Hepatocyte (in vitro differentiated cells): ENCODE data around the gene CHD6. TPM values are rescaled to one million over a fixed set of nuclear protein-coding genes. Genes with fewer than 3 reads are reported as not detected.

Experiments
- DNase-seq: peaks from one replicate; pipeline ENCODE4 v3.0.0-alpha.2; 2016; ENCODE audit warnings: low spot score
- H2AFZ ChIP-seq: fragments of 200-600 bp; sonication (generic); 2 replicates; pipeline ENCODE4 v1.6.0; 2016; ENCODE audit warnings: antibody characterized with exemption, mild to moderate bottlenecking
- H3K27ac ChIP-seq: fragments of 200-600 bp; sonication (generic); 2 replicates; pipeline ENCODE4 v1.5.1; 2016; ENCODE audit warnings: mild to moderate bottlenecking
- H3K27me3 ChIP-seq: fragments of 200-600 bp; sonication (generic); 2 replicates; pipeline ENCODE4 v1.6.1; 2016
- H3K36me3 ChIP-seq: fragments of 200-600 bp; sonication (generic); replicated peaks from 2 replicates; pipeline ENCODE4 v1.5.1; 2016; ENCODE audit warnings: low read depth; ENCODE audit not compliant: insufficient read depth
- H3K4me1 ChIP-seq: fragments of 200-600 bp; sonication (generic); 2 replicates; pipeline ENCODE4 v1.5.1; 2016; ENCODE audit warnings: mild to moderate bottlenecking, moderate library complexity; ENCODE audit not compliant: insufficient read depth
- H3K4me2 ChIP-seq: fragments of 200-600 bp; sonication (generic); 2 replicates; pipeline ENCODE4 v1.6.0; 2016
- H3K4me3 ChIP-seq: fragments of 200-600 bp; sonication (generic); 2 replicates; pipeline ENCODE4 v1.5.1; 2016; ENCODE audit warnings: mild to moderate bottlenecking
- H3K79me2 ChIP-seq: fragments of 200-600 bp; sonication (generic); 2 replicates; pipeline ENCODE4 v1.6.0; 2017; ENCODE audit warnings: mild to moderate bottlenecking
- H3K9me2 ChIP-seq: fragments of 200-600 bp; sonication (generic); replicated peaks from 2 replicates; pipeline ENCODE4 v1.6.0; 2017; ENCODE audit warnings: mild to moderate bottlenecking; ENCODE audit not compliant: insufficient read depth
- H3K9me3 ChIP-seq: fragments of 200-600 bp; sonication (generic); 2 replicates; pipeline ENCODE4 v1.5.1; 2016; ENCODE audit warnings: low read depth, mild to moderate bottlenecking
- H4K20me1 ChIP-seq: fragments of 200-600 bp; sonication (generic); 2 replicates; pipeline ENCODE4 v1.6.0; 2016; ENCODE audit warnings: mild to moderate bottlenecking; ENCODE audit not compliant: insufficient read depth, poor library complexity, severe bottlenecking
- EZH2 ChIP-seq: fragments of 200-600 bp; sonication (generic); IDR thresholded peaks from 2 replicates; pipeline ENCODE4 v1.6.1; 2016; ENCODE audit warnings: antibody characterized with exemption, mild to moderate bottlenecking, borderline replicate concordance
- EZH2phosphoT487 ChIP-seq: fragments of 200-600 bp; sonication (generic); IDR thresholded peaks from one replicate; pipeline ENCODE4 v1.6.1; 2018; ENCODE audit warnings: antibody characterized with exemption, mild to moderate bottlenecking, low read depth, moderate library complexity; ENCODE audit not compliant: unreplicated experiment, severe bottlenecking
- WGBS: methylation state at CpG from one replicate; pipeline ENCODE4 v1.1.6; 2016; ENCODE audit warnings: low lambda C conversion rate; ENCODE audit errors: missing lambda C conversion rate; 5-methylcytosine and 5-hydroxymethylcytosine counted together
- polyA plus RNA-seq: library from polyadenylated mRNA; unstranded; fragments of >200 nt; fragmentation: Nextera tagmentation; extraction: Ambion mirVana; gene quantifications from 2 replicates; pipeline ENCODE4 v1.2.1, GENCODE V29; 2016
- total RNA-seq: library from RNA; depleted of rRNA; stranded (reverse); fragments of >200 nt; gene quantifications from 2 replicates; pipeline ENCODE4 v1.2.3, GENCODE V29; 2014
- TF ChIP-seq, protein P1 (sequence below): fragments of 200-600 bp; sonication (generic); IDR thresholded peaks from 2 replicates; pipeline ENCODE4 v1.5.1; 2016; ENCODE audit warnings: antibody characterized with exemption, mild to moderate bottlenecking; ENCODE audit not compliant: poor library complexity

CHD6 gene
- total and polyA plus RNA-seq, 2 experiments from 2014 or later, result 31.0 to 56.0 TPM

GRCh38 chr20:41428285-41428684 is 189.9 kb downstream of the CHD6 start:
- Histone ChIP-seq H3K27me3 (no peaks in the 10 kb centered on the region), H3K4me1 (peaks cover 22% of the 10 kb centered on the region), H2AFZ (no peak overlapping the region), H3K4me3 (no peak overlapping the region), H3K36me3 (peaks cover 6% of the 10 kb centered on the region), H3K79me2 (no peaks in the 10 kb centered on the region), H3K9me2 (no peaks in the 10 kb centered on the region), H3K4me2 (no peak overlapping the region), H4K20me1 (no peaks in the 10 kb centered on the region), H3K27ac (peak overlapping the region; percentile 68), H3K9me3 (no peaks in the 10 kb centered on the region)
- TF ChIP-seq EZH2phosphoT487 (no peak), EZH2 (no peak)
- TF ChIP-seq, protein P1, sequence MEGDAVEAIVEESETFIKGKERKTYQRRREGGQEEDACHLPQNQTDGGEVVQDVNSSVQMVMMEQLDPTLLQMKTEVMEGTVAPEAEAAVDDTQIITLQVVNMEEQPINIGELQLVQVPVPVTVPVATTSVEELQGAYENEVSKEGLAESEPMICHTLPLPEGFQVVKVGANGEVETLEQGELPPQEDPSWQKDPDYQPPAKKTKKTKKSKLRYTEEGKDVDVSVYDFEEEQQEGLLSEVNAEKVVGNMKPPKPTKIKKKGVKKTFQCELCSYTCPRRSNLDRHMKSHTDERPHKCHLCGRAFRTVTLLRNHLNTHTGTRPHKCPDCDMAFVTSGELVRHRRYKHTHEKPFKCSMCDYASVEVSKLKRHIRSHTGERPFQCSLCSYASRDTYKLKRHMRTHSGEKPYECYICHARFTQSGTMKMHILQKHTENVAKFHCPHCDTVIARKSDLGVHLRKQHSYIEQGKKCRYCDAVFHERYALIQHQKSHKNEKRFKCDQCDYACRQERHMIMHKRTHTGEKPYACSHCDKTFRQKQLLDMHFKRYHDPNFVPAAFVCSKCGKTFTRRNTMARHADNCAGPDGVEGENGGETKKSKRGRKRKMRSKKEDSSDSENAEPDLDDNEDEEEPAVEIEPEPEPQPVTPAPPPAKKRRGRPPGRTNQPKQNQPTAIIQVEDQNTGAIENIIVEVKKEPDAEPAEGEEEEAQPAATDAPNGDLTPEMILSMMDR, result no peak
- peak; percentile 66 for DNase-seq
- WGBS, result 55% methylated on average over 3 of the region's 3 CpGs

DNA sequence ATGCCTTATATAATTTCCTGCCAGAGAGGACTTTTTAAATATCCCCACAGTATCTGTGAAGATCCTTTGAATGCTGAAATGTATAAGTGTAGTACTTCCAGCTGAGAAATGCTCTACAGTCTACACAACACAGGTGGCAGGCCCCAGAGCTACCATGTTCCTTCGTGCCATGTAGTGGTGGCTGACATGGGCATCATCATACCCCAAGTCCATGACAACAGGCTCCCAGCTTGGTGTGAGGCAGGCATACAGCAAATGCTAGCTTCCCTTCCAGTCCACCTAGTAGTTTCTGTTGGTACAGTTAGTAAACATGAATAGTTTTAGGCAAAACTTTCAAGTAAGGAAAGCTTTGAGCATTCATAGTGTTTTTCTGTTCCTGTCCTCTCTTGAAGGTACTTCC is 190.3 kb downstream of the CHD6 start:
- H4K20me1 ChIP-seq, result no peaks in the 10 kb centered on the region
- peaks cover 6% of the 10 kb centered on the region for H3K36me3 ChIP-seq
- 67% methylated on average over 1 of the region's 1 CpG for WGBS
- H3K4me1 ChIP-seq, result peaks cover 22% of the 10 kb centered on the region
- H2AFZ ChIP-seq, result no peak overlapping the region
- no peaks in the 10 kb centered on the region for H3K9me2 ChIP-seq
- no peak overlapping the region for H3K4me3 ChIP-seq
- no peak overlapping the region for H3K4me2 ChIP-seq
- H3K79me2 ChIP-seq, result no peaks in the 10 kb centered on the region
- no peaks in the 10 kb centered on the region for H3K9me3 ChIP-seq
- H3K27ac ChIP-seq, result peak overlapping the region; percentile 60
- H3K27me3 ChIP-seq, result no peaks in the 10 kb centered on the region
- DNase-seq, result no peak
- TF ChIP-seq, protein P1, result no peak
- TF ChIP-seq EZH2, result no peak
- no peak for TF ChIP-seq EZH2phosphoT487

DNA sequence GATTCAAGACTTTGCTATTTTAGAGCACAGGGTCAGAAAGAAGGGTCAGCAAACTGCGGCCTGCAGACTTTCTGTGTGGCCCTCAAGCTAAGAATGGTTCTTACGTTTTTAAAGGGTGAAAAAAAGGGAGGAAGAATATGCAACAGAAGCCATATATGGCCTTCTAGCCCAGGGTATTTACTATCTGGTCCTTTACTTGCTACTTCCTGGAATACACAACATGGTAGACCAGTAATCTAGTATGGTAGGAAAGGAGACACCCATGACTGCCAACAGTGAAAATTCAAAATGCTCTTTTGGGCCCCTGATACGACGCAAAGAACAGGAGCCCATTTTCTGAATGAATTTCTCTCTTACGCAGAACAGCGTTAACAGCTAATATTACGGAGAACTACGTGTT is 191.2 kb downstream of the CHD6 start:
- 97% methylated on average over 8 of the region's 8 CpGs for WGBS
- Histone ChIP-seq H3K4me2 (no peak overlapping the region), H3K9me2 (no peaks in the 10 kb centered on the region), H3K9me3 (no peaks in the 10 kb centered on the region), H3K36me3 (peaks cover 6% of the 10 kb centered on the region), H2AFZ (no peak overlapping the region), H3K4me3 (no peak overlapping the region), H3K27me3 (no peaks in the 10 kb centered on the region), H4K20me1 (no peaks in the 10 kb centered on the region), H3K4me1 (peaks cover 22% of the 10 kb centered on the region), H3K79me2 (no peaks in the 10 kb centered on the region), H3K27ac (no peak overlapping the region)
- TF ChIP-seq EZH2phosphoT487 (no peak), EZH2 (no peak)
- TF ChIP-seq, protein P1, result no peak
- DNase-seq, result no peak
